K562 treated with DMSO at 1 percent for 4 hours (cell line): ENCODE results near the gene CD38. TPM values are rescaled to one million over a fixed set of nuclear protein-coding genes. Genes with fewer than 3 reads are reported as not detected.

Experiments used
- total RNA-seq: library from RNA; unstranded; fragments of 300-600 nt; gene quantifications from 2 replicates; pipeline ENCODE4 v1.2.3, GENCODE V29; 2022; ENCODE audit not compliant: insufficient read depth

CD38 gene
- not detected in 2 replicates for total RNA-seq

GRCh38 chr4:15778289-15779241, at the start of gene CD38:
Gene CD38, plus strand, starts transcription at chr4:15778328. Its CDS starts 87 bp downstream, at chr4:15778415.

Other genes starting within 250 kb of the CD38 start
- 22.3 and 24.1 TPM in 2 replicates for gene FBXL5, start 123.0 kb upstream of the CD38 start, total RNA-seq
- 14.0 and 22.1 TPM in 2 replicates for gene FAM200B, start 96.5 kb upstream of the CD38 start, total RNA-seq
- not detected in 2 replicates for gene BST1, start 75.3 kb upstream of the CD38 start, total RNA-seq
- not detected in 2 replicates for gene FGFBP1, start 160.4 kb downstream of the CD38 start, total RNA-seq
- not detected in 2 replicates for gene FGFBP2, start 184.8 kb downstream of the CD38 start, total RNA-seq